Measurements from ENCODE around the gene IFI30.

The IFI30 gene

GRCh38 chr19:18192673-18193387, 19.2 kb downstream of the IFI30 start, which contains the start of gene MPV17L2:
TSS of gene MPV17L2 (plus strand) at chr19:18193218. CDS start at chr19:18193282, 64 bp downstream.
- Histone ChIP-seq H3F3A (ENCODE audit: control insufficient read depth, insufficient read depth) (peaks cover 33% of the 10 kb centered on the region), H3K9me2 (replicated peaks; ENCODE audit: control insufficient read depth, low read length) (no peaks in the 10 kb centered on the region), H3K4me2 (ENCODE audit: low read length) (peak within 1 kb of the TSS; percentile 91), H3K36me3 (ENCODE audit: control insufficient read depth, low read length) (peaks cover 20% of the 10 kb centered on the region), H3K4me3 (ENCODE audit: low read length) (peak within 1 kb of the TSS; percentile 94), H3K27me3 (ENCODE audit: control insufficient read depth, low read length) (no peaks in the 10 kb centered on the region), H3K4me1 (ENCODE audit: control insufficient read depth, low read length) (peaks cover 56% of the 10 kb centered on the region), H3K27ac (ENCODE audit: low read depth, low read length) (peak within 1 kb of the TSS; percentile 87), H4K20me1 (ENCODE audit: control insufficient read depth, insufficient read depth, low read depth, low read length) (no peaks in the 10 kb centered on the region; the same call in 1 of the 2 replicates), H3K9me3 (ENCODE audit: control insufficient read depth, insufficient read depth, low read length) (no peaks in the 10 kb centered on the region), H3K79me2 (ENCODE audit: control insufficient read depth, low read length) (peaks cover 15% of the 10 kb centered on the region)
- TF ChIP-seq EZH2phosphoT487 (IDR thresholded peaks at IDR 0.05; ENCODE audit: borderline replicate concordance, low read length) = no peak
- no peak for TF ChIP-seq CTCF (IDR thresholded peaks at IDR 0.05; ENCODE audit: low read depth, low read length, poor library complexity, severe bottlenecking)

- H3K36me3 ChIP-seq (ENCODE audit: control insufficient read depth, low read length) = peaks cover 28% of the 10 kb centered on the region
- H3K4me2 ChIP-seq (ENCODE audit: low read length) = peak overlapping the region; percentile 91
- H3K4me3 ChIP-seq (ENCODE audit: low read length) = peak overlapping the region; percentile 94
- peaks cover 49% of the 10 kb centered on the region for H3K4me1 ChIP-seq (ENCODE audit: control insufficient read depth, low read length)
- TF ChIP-seq EZH2phosphoT487 (IDR thresholded peaks at IDR 0.05; ENCODE audit: borderline replicate concordance, low read length) (no peak), CTCF (IDR thresholded peaks at IDR 0.05; ENCODE audit: low read depth, low read length, poor library complexity, severe bottlenecking) (peak; percentile 35)
- peak overlapping the region; percentile 53 for H3K27ac ChIP-seq (ENCODE audit: low read depth, low read length)
- H3F3A ChIP-seq (ENCODE audit: control insufficient read depth, insufficient read depth) = peaks cover 36% of the 10 kb centered on the region
- H3K27me3 ChIP-seq (ENCODE audit: control insufficient read depth, low read length) = no peaks in the 10 kb centered on the region
- no peaks in the 10 kb centered on the region; the same call in 1 of the 2 replicates for H4K20me1 ChIP-seq (ENCODE audit: control insufficient read depth, insufficient read depth, low read depth, low read length)
- H3K9me2 ChIP-seq (replicated peaks; ENCODE audit: control insufficient read depth, low read length) = no peaks in the 10 kb centered on the region
- peaks cover 15% of the 10 kb centered on the region for H3K79me2 ChIP-seq (ENCODE audit: control insufficient read depth, low read length)
- H3K9me3 ChIP-seq (ENCODE audit: control insufficient read depth, insufficient read depth, low read length) = no peaks in the 10 kb centered on the region
Observed at GRCh38 chr19:18193388-18194180, 20.0 kb downstream of the IFI30 start.

- H3K9me2 ChIP-seq (replicated peaks; ENCODE audit: control insufficient read depth, low read length) = no peaks in the 10 kb centered on the region
- H3K9me3 ChIP-seq (ENCODE audit: control insufficient read depth, insufficient read depth, low read length) = no peaks in the 10 kb centered on the region
- TF ChIP-seq EZH2phosphoT487 (IDR thresholded peaks at IDR 0.05; ENCODE audit: borderline replicate concordance, low read length) = no peak
- TF ChIP-seq CTCF (IDR thresholded peaks at IDR 0.05; ENCODE audit: low read depth, low read length, poor library complexity, severe bottlenecking) = no peak
- H3K36me3 ChIP-seq (ENCODE audit: control insufficient read depth, low read length) = peaks cover 33% of the 10 kb centered on the region
- peak overlapping the region; percentile 94 for H3K4me3 ChIP-seq (ENCODE audit: low read length)
- H3K27ac ChIP-seq (ENCODE audit: low read depth, low read length) = peak overlapping the region; percentile 53; the same call in 1 of the 2 replicates
- peak overlapping the region; percentile 91 for H3K4me2 ChIP-seq (ENCODE audit: low read length)
- H3K27me3 ChIP-seq (ENCODE audit: control insufficient read depth, low read length) = no peaks in the 10 kb centered on the region
- H3F3A ChIP-seq (ENCODE audit: control insufficient read depth, insufficient read depth) = peaks cover 30% of the 10 kb centered on the region
- peaks cover 44% of the 10 kb centered on the region for H3K4me1 ChIP-seq (ENCODE audit: control insufficient read depth, low read length)
- H3K79me2 ChIP-seq (ENCODE audit: control insufficient read depth, low read length) = peaks cover 15% of the 10 kb centered on the region
- no peaks in the 10 kb centered on the region; the same call in 1 of the 2 replicates for H4K20me1 ChIP-seq (ENCODE audit: control insufficient read depth, insufficient read depth, low read depth, low read length)
Observed at GRCh38 chr19:18194181-18194530, 20.5 kb downstream of the IFI30 start.
